PC-9 (cell line): ENCODE measurements around the gene NPL. TPM values are rescaled to one million over a fixed set of nuclear protein-coding genes. Genes with fewer than 3 reads are reported as not detected.

Experiments
- BruUV-seq: library from RNA; stranded (reverse); fragments of 400-500 nt; replicated peaks from 2 replicates; lab custom pipeline; 2021; lab: Mats Ljungman, UMichigan
- CTCF ChIA-PET: fragments of 300-600 bp; sonication (Branson Sonifier 250); formaldehyde crosslinking; loops from one replicate; lab custom pipeline; 2022; ENCODE audit warnings: antibody characterized with exemption; lab: Charles Lee
- POLR2A ChIA-PET: fragments of 300-600 bp; sonication (Branson Sonifier 250); formaldehyde crosslinking; loops from one replicate; lab custom pipeline; 2022; ENCODE audit warnings: antibody characterized with exemption; ENCODE audit not compliant: unreplicated experiment; lab: Charles Lee
- DNase-seq, 2 experiments: peaks; one replicate each; pipeline versions ENCODE4 v3.0.0 to v3.0.0-alpha.2; 2015 to 2022; ENCODE audit warnings: mixed read lengths in 1 of 2
- H2AFZ ChIP-seq: fragments of 200-600 bp; sonication (generic); 2 replicates; pipeline ENCODE4 v1.8.1; 2017; ENCODE audit warnings: antibody characterized with exemption
- H3F3A ChIP-seq: fragments of 200-600 bp; sonication (generic); 2 replicates; pipeline ENCODE4 v1.8.1; 2017; ENCODE audit warnings: antibody characterized with exemption, mild to moderate bottlenecking, low read depth; ENCODE audit not compliant: insufficient read depth
- H3K27ac ChIP-seq: fragments of 200-600 bp; sonication (generic); 2 replicates; pipeline ENCODE4 v1.6.1; 2016; ENCODE audit warnings: mixed run types
- H3K27me3 ChIP-seq: fragments of 200-600 bp; sonication (generic); 2 replicates; pipeline ENCODE4 v1.6.1; 2016; ENCODE audit warnings: low read depth, mixed run types; ENCODE audit not compliant: insufficient read depth
- H3K36me3 ChIP-seq: fragments of 200-600 bp; sonication (generic); 2 replicates; pipeline ENCODE4 v1.6.1; 2016; ENCODE audit warnings: low read depth, mixed run types
- H3K4me1 ChIP-seq: fragments of 200-600 bp; sonication (generic); replicated peaks from 2 replicates; pipeline ENCODE4 v1.6.1; 2016; ENCODE audit warnings: mixed run types; ENCODE audit not compliant: insufficient read depth
- H3K4me2 ChIP-seq: fragments of 200-600 bp; sonication (generic); 2 replicates; pipeline ENCODE4 v1.6.1; 2017; ENCODE audit warnings: mixed run types
- H3K4me3 ChIP-seq: fragments of 200-600 bp; sonication (generic); 2 replicates; pipeline ENCODE4 v1.6.1; 2016; ENCODE audit warnings: mixed run types
- H3K79me2 ChIP-seq: fragments of 200-600 bp; sonication (generic); 2 replicates; pipeline ENCODE4 v1.6.1; 2017; ENCODE audit warnings: low read depth, mixed run types
- H3K9me2 ChIP-seq: fragments of 200-600 bp; sonication (generic); 2 replicates; pipeline ENCODE4 v1.8.1; 2017; ENCODE audit warnings: mild to moderate bottlenecking; ENCODE audit not compliant: insufficient read depth
- H3K9me3 ChIP-seq: fragments of 200-600 bp; sonication (generic); 2 replicates; pipeline ENCODE4 v1.8.1; 2016; ENCODE audit warnings: low read depth; ENCODE audit not compliant: insufficient read depth
- H4K20me1 ChIP-seq: fragments of 200-600 bp; sonication (generic); 2 replicates; pipeline ENCODE4 v1.8.1; 2017; ENCODE audit not compliant: insufficient read depth
- CTCF ChIP-seq: fragments of 200-600 bp; sonication (generic); conservative IDR thresholded peaks from 2 replicates; pipeline ENCODE4 v1.6.1; 2017; ENCODE audit warnings: mixed run types, antibody characterized with exemption, mild to moderate bottlenecking, moderate library complexity
- EZH2 ChIP-seq: fragments of 200-600 bp; sonication (generic); IDR thresholded peaks from 2 replicates; pipeline ENCODE4 v1.8.0; 2017; ENCODE audit warnings: antibody characterized with exemption, low read depth
- intact Hi-C: fragments of 100-400 bp; cut with micrococcal nuclease; formaldehyde crosslinking; loops from one replicate; pipeline ENCODE4 v1.10.0; 2022; ENCODE audit not compliant: unreplicated experiment
- total RNA-seq: library from RNA; stranded (reverse); gene quantifications from 2 replicates; pipeline ENCODE4 v1.2.3, GENCODE V29; 2021

NPL gene
- total RNA-seq, 1 experiment from 2014 or later, result 2.3 TPM

- POLR2A ChIA-PET, result interaction anchor here (0.6 kb wide), 1 partner anchor 766 kb away, joined by 6 read pairs; no protein-coding TSS in a partner anchor
- intact Hi-C loops, result loop anchor here (1.0 to 10.0 kb wide), 6 partner anchors 56 to 1305 kb away; partner anchors contain the start of gene DHX9
Observed at GRCh38 chr1:182782587-182782913, 7.0 kb upstream of the NPL start.

GRCh38 chr1:182783068-182783467 lies 6.5 kb upstream of the NPL start:
- H3K9me2 ChIP-seq, result no peaks in the 10 kb centered on the region
- TF ChIP-seq EZH2 (no peak), CTCF (no peak)

More at GRCh38 chr1:182782587-182782913, 7.0 kb upstream of the NPL start:
- no peaks in the 10 kb centered on the region for H3K4me1 ChIP-seq
- no TSS peak for BruUV-seq
- H2AFZ ChIP-seq, result no peak overlapping the region
- H3K36me3 ChIP-seq, result no peaks in the 10 kb centered on the region
- no peak for DNase-seq
- no peaks in the 10 kb centered on the region for H3K27me3 ChIP-seq
- H4K20me1 ChIP-seq, result no peaks in the 10 kb centered on the region; the same call in 1 of the 2 replicates
- no peaks in the 10 kb centered on the region for H3K9me2 ChIP-seq
- H3K4me2 ChIP-seq, result no peak overlapping the region
- H3F3A ChIP-seq, result no peaks in the 10 kb centered on the region
- no peaks in the 10 kb centered on the region for H3K79me2 ChIP-seq
- no peaks in the 10 kb centered on the region for H3K9me3 ChIP-seq
- no peak overlapping the region for H3K4me3 ChIP-seq
- no peak overlapping the region for H3K27ac ChIP-seq
- no peak for TF ChIP-seq EZH2
- TF ChIP-seq CTCF, result peak; percentile 30; the same call in 1 of the 2 replicates
- CTCF ChIA-PET, result interaction anchor here (0.6 to 2.3 kb wide), 9 partner anchors 109 to 697 kb away, joined by 3 to 22 read pairs (median 4); partner anchors contain the start of gene RGS16

GRCh38 chr1:182784556-182785171 lies 4.9 kb upstream of the NPL start:
- peak in 1 of 2 experiments; percentile 55 for DNase-seq

More at GRCh38 chr1:182783068-182783467, 6.5 kb upstream of the NPL start:
- Histone ChIP-seq H3K27me3 (no peaks in the 10 kb centered on the region), H3K27ac (no peak overlapping the region), H2AFZ (no peak overlapping the region), H3K79me2 (no peaks in the 10 kb centered on the region), H3K9me3 (no peaks in the 10 kb centered on the region), H3K36me3 (no peaks in the 10 kb centered on the region), H3K4me3 (no peak overlapping the region), H3K4me2 (no peak overlapping the region), H3K4me1 (no peaks in the 10 kb centered on the region), H3F3A (no peaks in the 10 kb centered on the region), H4K20me1 (no peaks in the 10 kb centered on the region; the same call in 1 of the 2 replicates)
- POLR2A ChIA-PET, result no interaction called here
- BruUV-seq, result no TSS peak
- CTCF ChIA-PET, result interaction anchor here (1.5 to 2.3 kb wide), 3 partner anchors 182 to 698 kb away, joined by 3 to 22 read pairs (median 11); no protein-coding TSS in a partner anchor
- DNase-seq, result no peak
- intact Hi-C loops, result loop anchor here (2.0 to 10.0 kb wide), 3 partner anchors 56 to 1306 kb away; partner anchors contain the start of gene DHX9

More at GRCh38 chr1:182784556-182785171, 4.9 kb upstream of the NPL start:
- intact Hi-C loops, result loop anchor here (1.0 to 10.0 kb wide), 5 partner anchors 270 to 1307 kb away; no protein-coding TSS in a partner anchor
- POLR2A ChIA-PET, result interaction anchor here (0.7 kb wide), 2 partner anchors 180 to 642 kb away, joined by 3 read pairs; partner anchors contain the start of gene RGS16
- CTCF ChIA-PET, result interaction anchor here (0.7 to 1.0 kb wide), 4 partner anchors 13 to 184 kb away, joined by 3 to 7 read pairs (median 3); no protein-coding TSS in a partner anchor
- Histone ChIP-seq H3K36me3 (no peaks in the 10 kb centered on the region), H3K4me3 (no peak overlapping the region), H3K79me2 (no peaks in the 10 kb centered on the region), H3K4me2 (peak overlapping the region; percentile 34; the same call in 1 of the 2 replicates), H3K27me3 (peaks cover 8% of the 10 kb centered on the region; the same call in 1 of the 2 replicates), H3K9me3 (no peaks in the 10 kb centered on the region), H3F3A (no peaks in the 10 kb centered on the region), H3K9me2 (no peaks in the 10 kb centered on the region), H3K27ac (no peak overlapping the region), H2AFZ (no peak overlapping the region), H3K4me1 (no peaks in the 10 kb centered on the region), H4K20me1 (no peaks in the 10 kb centered on the region; the same call in 1 of the 2 replicates)
- BruUV-seq, result no TSS peak
- TF ChIP-seq EZH2, result no peak
- TF ChIP-seq CTCF, result peak; percentile 90
